GM19463 (cell line): ENCODE measurements around the gene EIF4ENIF1.
"Not testable (repeated sequence)": the region's sequence is repeated elsewhere in the genome, so short reads cannot be mapped to it uniquely, and the experiment has no call there.

ENCODE experiments used
- ATAC-seq: cut with Tn5 transposase; IDR thresholded peaks from one replicate; pipeline ENCODE4 v1.9.1; 2021; ENCODE audit warnings: mild to moderate bottlenecking, moderate library complexity; ENCODE audit not compliant: unreplicated experiment

Gene EIF4ENIF1

DNA sequence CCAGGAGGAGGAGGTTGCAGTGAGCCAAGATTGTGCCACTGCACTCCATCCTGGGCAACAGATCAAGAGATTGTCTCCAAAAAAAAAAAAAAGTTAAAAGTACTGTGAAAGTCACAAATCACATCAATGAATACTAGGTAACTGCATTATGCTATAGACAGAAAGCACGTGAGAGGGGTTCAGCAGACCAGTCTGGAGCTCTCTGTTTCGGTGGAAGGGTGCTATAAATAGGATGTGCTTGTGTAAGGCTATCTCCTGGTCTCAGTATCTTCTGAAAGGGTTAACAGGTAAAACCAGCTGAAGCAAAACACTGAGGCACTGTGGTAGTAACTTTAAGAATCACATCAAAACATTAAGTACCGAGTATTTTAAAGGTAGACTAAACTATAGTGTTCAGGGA lies 43.4 kb downstream of the EIF4ENIF1 start:
- no peak for ATAC-seq

- ATAC-seq, result no peak
These were observed 44.0 kb downstream of the EIF4ENIF1 start for GRCh38 chr22:31445642-31446041.

- no peak for ATAC-seq
These were observed 46.1 kb downstream of the EIF4ENIF1 start for GRCh38 chr22:31443516-31443915.

DNA sequence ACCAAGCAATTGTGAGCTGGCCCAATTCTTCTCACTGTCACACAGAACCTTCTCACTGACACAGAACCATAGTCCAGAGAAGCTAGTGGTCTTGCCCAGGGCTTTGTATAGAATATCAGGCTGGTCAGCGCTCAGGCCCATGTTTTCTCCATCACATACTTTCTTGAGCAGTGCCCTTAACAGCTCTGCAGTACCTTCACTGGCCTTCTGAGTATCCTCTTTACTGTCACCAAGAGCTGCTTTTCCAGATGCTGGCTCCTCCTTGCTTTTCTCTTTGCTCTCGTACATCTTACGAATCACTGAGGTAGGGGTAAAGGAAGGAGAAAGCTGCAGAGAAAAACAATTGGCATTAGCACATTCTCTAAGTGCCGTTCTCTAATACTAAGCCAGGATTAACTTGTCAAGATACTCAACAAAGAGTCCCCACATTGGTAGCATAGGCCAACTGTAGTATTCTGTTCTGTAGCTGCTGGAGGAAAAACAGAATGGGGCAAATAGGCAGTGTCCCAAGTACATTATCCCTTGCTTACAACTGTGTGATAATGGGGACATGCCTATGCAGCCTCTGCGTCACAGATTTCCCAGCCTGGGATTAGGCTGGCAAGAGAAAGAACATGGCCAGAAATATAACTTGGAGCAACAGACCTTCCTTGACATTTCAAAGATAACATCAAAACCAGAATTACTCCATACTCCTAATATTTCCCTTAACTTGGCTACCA lies 46.7 kb downstream of the EIF4ENIF1 start:
- ATAC-seq, result no peak

DNA sequence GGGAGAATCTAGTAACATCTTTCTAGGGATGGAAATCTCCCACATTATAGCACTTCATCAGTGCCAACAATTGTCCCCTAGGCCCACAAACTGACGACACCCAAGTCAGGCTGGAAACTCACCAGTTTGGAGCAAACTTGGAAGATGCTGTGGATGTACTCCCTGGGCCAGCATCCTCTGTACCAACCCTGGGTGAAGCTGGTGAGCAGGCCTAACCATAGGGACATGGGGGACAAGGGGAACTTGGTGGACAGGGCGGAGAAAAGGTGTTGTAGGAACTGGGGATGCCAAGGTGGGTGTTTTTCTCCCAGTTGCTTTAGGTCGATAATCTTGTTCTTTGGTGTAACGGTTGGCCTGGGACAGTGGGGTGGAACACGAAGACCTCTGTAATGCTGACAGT lies 48.0 kb downstream of the EIF4ENIF1 start:
- ATAC-seq, result no peak

DNA sequence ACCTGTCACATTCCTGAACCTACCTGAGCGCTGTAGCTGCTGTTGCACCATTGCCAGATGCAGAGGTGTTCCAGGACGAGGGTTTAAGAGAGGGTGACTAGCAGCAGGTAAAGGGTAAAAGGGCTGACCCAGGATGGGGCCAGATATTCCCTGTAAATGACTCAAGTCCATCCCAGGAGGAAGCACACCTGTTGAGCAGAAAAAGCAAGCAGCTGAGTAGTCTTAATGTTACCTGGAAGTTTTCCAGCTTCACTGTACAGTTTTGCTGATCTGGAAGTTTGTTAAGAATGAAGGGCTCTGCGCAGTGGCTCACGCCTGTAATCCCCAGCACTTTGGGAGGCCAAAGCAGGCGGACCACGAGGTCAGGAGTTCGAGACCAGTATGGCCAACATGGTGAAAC lies 49.0 kb downstream of the EIF4ENIF1 start:
- no peak for ATAC-seq

DNA sequence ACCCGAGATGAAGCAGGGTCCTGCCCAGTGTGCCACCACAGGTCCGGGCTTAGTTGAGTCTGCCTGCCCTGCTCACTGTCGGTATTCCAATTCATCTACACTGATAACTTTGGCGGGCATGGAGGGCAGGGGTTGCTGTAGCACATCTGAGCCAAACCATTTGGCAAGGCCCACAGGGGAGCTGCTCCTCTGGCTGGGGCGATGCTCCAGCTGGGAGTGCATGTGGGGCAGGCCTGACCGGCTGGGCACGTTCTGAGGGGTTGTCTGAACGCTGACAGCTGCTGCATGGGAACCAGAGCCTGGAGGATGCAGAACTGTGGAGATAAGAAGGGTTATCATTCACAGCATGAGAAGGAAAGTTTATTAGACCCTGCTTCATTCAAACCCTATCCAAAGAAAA lies 49.8 kb downstream of the EIF4ENIF1 start:
- ATAC-seq, result no peak

- no peak for ATAC-seq
These were observed 53.5 kb downstream of the EIF4ENIF1 start for GRCh38 chr22:31436132-31436531.

DNA sequence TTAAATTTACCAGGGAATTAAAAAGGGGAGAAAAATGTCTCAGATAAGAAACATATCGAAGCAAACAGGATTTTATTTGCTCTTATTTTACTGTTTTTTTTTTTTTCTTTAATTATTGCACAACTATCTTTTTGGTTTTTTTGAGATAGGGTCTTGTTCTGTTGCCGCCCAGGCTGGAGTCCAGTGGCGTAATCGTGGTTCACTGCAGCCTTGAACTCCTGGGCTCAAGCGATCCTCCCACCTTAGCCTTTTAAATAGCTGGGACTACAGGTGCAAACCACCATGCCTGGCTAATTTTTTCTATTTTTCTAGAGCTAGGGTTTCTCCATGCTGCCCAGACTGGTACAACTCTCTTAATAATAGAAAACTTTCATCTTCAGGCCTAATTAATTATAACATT lies 57.7 kb downstream of the EIF4ENIF1 start:
- ATAC-seq, result no peak

DNA sequence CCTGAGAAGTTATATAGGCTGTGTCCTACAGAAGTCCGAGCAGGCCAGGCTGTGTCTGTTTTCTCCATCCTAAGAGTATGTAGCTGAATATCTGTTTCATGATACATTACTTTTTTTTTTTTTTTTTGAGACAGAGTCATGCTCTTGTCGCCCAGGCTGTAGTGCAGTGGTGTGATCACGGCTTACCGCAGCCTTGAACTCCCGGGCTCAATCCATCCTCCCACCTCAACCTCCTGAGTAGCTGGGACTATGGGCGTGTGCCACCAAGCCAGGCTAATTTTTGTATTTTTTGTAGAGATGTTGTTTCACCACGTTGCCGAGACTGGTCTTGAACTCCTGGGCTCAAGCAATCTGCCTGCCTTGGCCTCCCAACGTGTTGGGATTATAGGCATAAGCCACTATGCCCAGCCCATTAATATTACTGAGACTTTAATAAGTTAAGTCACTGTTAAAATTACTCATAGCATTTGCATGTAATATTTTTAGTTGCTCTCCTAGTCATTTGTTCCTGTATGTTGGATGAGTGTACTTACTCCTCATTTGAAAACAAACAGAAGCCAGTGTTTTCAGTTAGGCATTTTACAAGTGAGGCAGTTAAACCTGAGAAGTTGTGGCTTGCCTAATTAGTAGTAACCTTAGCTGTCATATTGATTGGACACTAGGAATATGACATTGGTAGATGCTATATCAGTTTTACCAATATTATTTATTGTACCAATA lies 64.2 kb downstream of the EIF4ENIF1 start:
- no peak for ATAC-seq

GRCh38 chr22:31402350-31402749 lies 87.3 kb downstream of the EIF4ENIF1 start:
- not testable (repeated sequence) for ATAC-seq

GRCh38 chr22:31400023-31400397 lies 89.6 kb downstream of the EIF4ENIF1 start:
- no peak for ATAC-seq

- ATAC-seq, result peak; percentile 97
These were observed 90.2 kb downstream of the EIF4ENIF1 start, which contains the start of gene DRG1 for GRCh38 chr22:31399211-31400022. Gene DRG1 (plus strand): TSS chr22:31399604. CDS start chr22:31399684, 80 bp downstream.

GRCh38 chr22:31398231-31398630 lies 91.4 kb downstream of the EIF4ENIF1 start:
- no peak for ATAC-seq

DNA sequence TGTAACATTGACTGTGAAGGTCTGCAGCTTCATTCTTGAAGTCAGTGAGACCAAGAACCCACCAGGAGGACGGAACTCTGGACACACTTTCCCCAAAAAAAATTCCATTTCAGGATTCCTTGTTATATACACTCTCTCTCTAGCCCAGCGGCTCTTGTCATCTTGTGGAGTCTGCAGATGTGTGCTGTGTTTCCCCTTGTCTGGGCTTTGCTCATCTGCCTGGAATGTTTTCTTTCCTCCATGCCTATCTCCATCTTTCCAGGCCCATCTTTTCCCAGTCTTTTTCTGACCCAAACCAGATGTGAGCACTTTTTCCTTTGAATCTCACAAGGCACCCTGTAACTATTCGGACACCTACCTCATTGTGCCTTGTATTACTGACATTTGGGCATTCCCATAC lies 95.3 kb downstream of the EIF4ENIF1 start:
- no peak for ATAC-seq

DNA sequence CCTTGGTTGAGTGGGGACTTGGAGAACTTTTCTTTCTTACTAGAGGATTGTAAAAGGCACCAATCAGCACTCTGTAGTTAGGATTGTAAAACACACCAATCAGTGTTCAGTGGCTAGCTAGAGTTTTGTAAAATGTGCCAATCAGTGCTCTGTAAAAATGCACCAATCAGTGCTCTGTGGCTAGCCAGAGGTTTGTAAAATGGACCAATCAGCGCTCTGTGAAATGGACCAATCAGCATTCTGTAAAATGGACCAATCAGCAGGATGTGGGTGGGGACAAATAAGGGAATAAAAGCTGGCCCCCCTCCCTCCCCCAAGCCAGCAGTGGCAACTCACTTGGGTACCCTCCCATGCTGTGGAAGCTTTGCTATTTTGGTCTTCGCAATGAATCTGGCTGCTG lies 95.7 kb downstream of the EIF4ENIF1 start:
- no peak for ATAC-seq
